ENCODE data around the gene PPTC7.
"Not testable (repeated sequence)": the region's sequence is repeated elsewhere in the genome, so short reads cannot be mapped to it uniquely, and the experiment has no call there.

Gene PPTC7

DNA sequence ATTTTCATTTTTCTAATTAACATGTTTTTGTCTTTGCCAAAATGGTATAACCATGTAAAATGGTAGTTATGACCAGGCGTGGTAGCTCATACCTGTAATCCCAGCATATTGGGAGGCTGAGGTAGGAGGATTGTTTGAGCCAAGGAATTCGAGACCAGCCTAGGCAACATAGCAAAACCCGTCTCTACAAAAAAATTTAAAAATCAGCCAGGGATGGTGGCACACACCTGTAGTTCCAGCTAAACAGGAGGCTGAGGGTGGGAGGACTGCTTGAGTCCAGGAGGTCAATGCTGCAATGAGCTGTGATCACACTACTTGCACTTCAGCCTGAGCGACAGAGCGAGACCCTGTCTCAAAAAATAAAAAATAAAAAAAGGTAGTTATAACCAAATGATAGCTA is 23.1 kb downstream of the PPTC7 start:
- TF ChIP-seq, protein P1, sequence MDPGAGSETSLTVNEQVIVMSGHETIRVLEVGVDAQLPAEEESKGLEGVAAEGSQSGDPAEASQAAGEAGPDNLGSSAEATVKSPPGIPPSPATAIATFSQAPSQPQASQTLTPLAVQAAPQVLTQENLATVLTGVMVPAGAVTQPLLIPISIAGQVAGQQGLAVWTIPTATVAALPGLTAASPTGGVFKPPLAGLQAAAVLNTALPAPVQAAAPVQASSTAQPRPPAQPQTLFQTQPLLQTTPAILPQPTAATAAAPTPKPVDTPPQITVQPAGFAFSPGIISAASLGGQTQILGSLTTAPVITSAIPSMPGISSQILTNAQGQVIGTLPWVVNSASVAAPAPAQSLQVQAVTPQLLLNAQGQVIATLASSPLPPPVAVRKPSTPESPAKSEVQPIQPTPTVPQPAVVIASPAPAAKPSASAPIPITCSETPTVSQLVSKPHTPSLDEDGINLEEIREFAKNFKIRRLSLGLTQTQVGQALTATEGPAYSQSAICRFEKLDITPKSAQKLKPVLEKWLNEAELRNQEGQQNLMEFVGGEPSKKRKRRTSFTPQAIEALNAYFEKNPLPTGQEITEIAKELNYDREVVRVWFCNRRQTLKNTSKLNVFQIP (CRISPR knock-in tag; IDR thresholded peaks at IDR 0.05; ENCODE audit: borderline replicate concordance, low read depth) = no peak
- TF ChIP-seq ESRRG (CRISPR knock-in tag; IDR thresholded peaks at IDR 0.05) = no peak
- TF ChIP-seq, protein P2, sequence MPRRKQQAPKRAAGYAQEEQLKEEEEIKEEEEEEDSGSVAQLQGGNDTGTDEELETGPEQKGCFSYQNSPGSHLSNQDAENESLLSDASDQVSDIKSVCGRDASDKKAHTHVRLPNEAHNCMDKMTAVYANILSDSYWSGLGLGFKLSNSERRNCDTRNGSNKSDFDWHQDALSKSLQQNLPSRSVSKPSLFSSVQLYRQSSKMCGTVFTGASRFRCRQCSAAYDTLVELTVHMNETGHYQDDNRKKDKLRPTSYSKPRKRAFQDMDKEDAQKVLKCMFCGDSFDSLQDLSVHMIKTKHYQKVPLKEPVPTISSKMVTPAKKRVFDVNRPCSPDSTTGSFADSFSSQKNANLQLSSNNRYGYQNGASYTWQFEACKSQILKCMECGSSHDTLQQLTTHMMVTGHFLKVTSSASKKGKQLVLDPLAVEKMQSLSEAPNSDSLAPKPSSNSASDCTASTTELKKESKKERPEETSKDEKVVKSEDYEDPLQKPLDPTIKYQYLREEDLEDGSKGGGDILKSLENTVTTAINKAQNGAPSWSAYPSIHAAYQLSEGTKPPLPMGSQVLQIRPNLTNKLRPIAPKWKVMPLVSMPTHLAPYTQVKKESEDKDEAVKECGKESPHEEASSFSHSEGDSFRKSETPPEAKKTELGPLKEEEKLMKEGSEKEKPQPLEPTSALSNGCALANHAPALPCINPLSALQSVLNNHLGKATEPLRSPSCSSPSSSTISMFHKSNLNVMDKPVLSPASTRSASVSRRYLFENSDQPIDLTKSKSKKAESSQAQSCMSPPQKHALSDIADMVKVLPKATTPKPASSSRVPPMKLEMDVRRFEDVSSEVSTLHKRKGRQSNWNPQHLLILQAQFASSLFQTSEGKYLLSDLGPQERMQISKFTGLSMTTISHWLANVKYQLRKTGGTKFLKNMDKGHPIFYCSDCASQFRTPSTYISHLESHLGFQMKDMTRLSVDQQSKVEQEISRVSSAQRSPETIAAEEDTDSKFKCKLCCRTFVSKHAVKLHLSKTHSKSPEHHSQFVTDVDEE (CRISPR knock-in tag; IDR thresholded peaks at IDR 0.05) = no peak
- no peak for TF ChIP-seq ZFP3 (CRISPR knock-in tag; IDR thresholded peaks at IDR 0.05)
- no peak for TF ChIP-seq ZNF8 (CRISPR knock-in tag; IDR thresholded peaks at IDR 0.05)
- TF ChIP-seq TOX (CRISPR knock-in tag; IDR thresholded peaks at IDR 0.05; ENCODE audit: borderline replicate concordance) = no peak
- TF ChIP-seq OSR1 (CRISPR knock-in tag; IDR thresholded peaks at IDR 0.05) = no peak
- no peak for TF ChIP-seq SNAI2 (CRISPR knock-in tag; IDR thresholded peaks at IDR 0.05)
- no peak for TF ChIP-seq ZC3H10 (CRISPR knock-in tag; IDR thresholded peaks at IDR 0.05)
- no peak for TF ChIP-seq TCF4 (CRISPR knock-in tag; IDR thresholded peaks at IDR 0.05; ENCODE audit: borderline replicate concordance)
- TF ChIP-seq, protein P3, sequence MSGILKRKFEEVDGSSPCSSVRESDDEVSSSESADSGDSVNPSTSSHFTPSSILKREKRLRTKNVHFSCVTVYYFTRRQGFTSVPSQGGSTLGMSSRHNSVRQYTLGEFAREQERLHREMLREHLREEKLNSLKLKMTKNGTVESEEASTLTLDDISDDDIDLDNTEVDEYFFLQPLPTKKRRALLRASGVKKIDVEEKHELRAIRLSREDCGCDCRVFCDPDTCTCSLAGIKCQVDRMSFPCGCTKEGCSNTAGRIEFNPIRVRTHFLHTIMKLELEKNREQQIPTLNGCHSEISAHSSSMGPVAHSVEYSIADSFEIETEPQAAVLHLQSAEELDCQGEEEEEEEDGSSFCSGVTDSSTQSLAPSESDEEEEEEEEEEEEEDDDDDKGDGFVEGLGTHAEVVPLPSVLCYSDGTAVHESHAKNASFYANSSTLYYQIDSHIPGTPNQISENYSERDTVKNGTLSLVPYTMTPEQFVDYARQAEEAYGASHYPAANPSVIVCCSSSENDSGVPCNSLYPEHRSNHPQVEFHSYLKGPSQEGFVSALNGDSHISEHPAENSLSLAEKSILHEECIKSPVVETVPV (CRISPR knock-in tag; IDR thresholded peaks at IDR 0.05) = no peak
- TF ChIP-seq, protein P4, sequence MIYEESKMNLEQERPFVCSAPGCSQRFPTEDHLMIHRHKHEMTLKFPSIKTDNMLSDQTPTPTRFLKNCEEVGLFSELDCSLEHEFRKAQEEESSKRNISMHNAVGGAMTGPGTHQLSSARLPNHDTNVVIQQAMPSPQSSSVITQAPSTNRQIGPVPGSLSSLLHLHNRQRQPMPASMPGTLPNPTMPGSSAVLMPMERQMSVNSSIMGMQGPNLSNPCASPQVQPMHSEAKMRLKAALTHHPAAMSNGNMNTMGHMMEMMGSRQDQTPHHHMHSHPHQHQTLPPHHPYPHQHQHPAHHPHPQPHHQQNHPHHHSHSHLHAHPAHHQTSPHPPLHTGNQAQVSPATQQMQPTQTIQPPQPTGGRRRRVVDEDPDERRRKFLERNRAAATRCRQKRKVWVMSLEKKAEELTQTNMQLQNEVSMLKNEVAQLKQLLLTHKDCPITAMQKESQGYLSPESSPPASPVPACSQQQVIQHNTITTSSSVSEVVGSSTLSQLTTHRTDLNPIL (CRISPR knock-in tag; IDR thresholded peaks at IDR 0.05; ENCODE audit: low read depth) = no peak
- TF ChIP-seq, protein P5, sequence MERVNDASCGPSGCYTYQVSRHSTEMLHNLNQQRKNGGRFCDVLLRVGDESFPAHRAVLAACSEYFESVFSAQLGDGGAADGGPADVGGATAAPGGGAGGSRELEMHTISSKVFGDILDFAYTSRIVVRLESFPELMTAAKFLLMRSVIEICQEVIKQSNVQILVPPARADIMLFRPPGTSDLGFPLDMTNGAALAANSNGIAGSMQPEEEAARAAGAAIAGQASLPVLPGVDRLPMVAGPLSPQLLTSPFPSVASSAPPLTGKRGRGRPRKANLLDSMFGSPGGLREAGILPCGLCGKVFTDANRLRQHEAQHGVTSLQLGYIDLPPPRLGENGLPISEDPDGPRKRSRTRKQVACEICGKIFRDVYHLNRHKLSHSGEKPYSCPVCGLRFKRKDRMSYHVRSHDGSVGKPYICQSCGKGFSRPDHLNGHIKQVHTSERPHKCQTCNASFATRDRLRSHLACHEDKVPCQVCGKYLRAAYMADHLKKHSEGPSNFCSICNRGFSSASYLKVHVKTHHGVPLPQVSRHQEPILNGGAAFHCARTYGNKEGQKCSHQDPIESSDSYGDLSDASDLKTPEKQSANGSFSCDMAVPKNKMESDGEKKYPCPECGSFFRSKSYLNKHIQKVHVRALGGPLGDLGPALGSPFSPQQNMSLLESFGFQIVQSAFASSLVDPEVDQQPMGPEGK (CRISPR knock-in tag; IDR thresholded peaks at IDR 0.05; ENCODE audit: borderline replicate concordance) = no peak
- no peak for TF ChIP-seq ISL1 (CRISPR knock-in tag; IDR thresholded peaks at IDR 0.05)
- TF ChIP-seq BACH2 (CRISPR knock-in tag; IDR thresholded peaks at IDR 0.05; ENCODE audit: borderline replicate concordance) = no peak
- TF ChIP-seq PPARA (CRISPR knock-in tag; IDR thresholded peaks at IDR 0.05; ENCODE audit: borderline replicate concordance) = no peak
- TF ChIP-seq GLIS3 (CRISPR knock-in tag; IDR thresholded peaks at IDR 0.05) = no peak
- TF ChIP-seq CSDC2 (CRISPR knock-in tag; IDR thresholded peaks at IDR 0.05) = no peak
- TF ChIP-seq ZFP30 (CRISPR knock-in tag; IDR thresholded peaks at IDR 0.05) = no peak
- no peak for ATAC-seq

DNA sequence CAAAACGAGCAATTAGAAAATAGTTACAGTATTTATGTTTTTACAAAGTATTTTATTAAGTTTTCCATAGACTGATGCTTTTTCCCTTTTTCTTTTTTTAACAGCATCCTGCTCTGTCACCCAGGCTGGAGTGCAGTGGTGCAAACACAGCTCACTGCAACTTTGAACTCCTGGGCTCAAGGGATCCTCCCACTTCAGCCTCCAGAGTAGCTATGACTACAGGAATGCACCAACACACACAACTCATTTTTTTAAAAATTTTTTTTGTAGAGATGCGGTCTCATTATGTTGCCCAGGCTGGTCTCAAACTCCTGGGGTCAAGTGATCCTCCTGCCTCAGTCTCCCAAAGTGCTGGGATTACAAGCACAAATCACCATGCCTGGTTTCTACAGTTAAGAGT is 24.2 kb downstream of the PPTC7 start:
- not testable (repeated sequence) for ATAC-seq

DNA sequence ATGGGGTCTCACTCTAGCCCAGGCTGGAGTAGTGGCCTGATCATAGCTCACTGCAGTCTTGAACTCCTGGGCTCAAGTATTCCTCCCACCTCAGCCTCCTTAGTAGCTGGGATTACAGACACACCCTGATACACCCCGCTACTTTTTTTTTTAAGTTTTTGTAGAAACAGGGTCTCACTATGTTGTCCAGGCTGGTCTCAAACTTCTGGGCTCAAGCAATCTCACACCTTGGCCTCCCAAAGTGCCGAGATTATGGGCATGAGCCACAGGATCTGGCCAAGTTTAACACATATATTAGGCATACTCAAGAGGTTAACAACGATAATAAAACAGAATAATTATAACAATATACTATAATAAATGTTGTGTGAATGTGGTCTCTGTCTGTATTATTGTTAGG is 25.8 kb downstream of the PPTC7 start:
- no peak for TF ChIP-seq BACH2 (CRISPR knock-in tag; IDR thresholded peaks at IDR 0.05; ENCODE audit: borderline replicate concordance)
- TF ChIP-seq ZNF565 (CRISPR knock-in tag; conservative IDR thresholded peaks at IDR 0.05; ENCODE audit: low read depth) = no peak
- TF ChIP-seq ZC3H10 (CRISPR knock-in tag; IDR thresholded peaks at IDR 0.05) = no peak
- no peak for TF ChIP-seq TCF4 (CRISPR knock-in tag; IDR thresholded peaks at IDR 0.05; ENCODE audit: borderline replicate concordance)
- TF ChIP-seq, protein P5 (CRISPR knock-in tag; IDR thresholded peaks at IDR 0.05; ENCODE audit: borderline replicate concordance) = no peak
- TF ChIP-seq, protein P2 (CRISPR knock-in tag; IDR thresholded peaks at IDR 0.05) = no peak
- no peak for TF ChIP-seq PPARA (CRISPR knock-in tag; IDR thresholded peaks at IDR 0.05; ENCODE audit: borderline replicate concordance)
- TF ChIP-seq OSR1 (CRISPR knock-in tag; IDR thresholded peaks at IDR 0.05) = no peak
- TF ChIP-seq ISL1 (CRISPR knock-in tag; IDR thresholded peaks at IDR 0.05) = no peak
- TF ChIP-seq, protein P1 (CRISPR knock-in tag; IDR thresholded peaks at IDR 0.05; ENCODE audit: borderline replicate concordance, low read depth) = no peak
- TF ChIP-seq ZFP3 (CRISPR knock-in tag; IDR thresholded peaks at IDR 0.05) = no peak
- TF ChIP-seq CSDC2 (CRISPR knock-in tag; IDR thresholded peaks at IDR 0.05) = no peak
- no peak for TF ChIP-seq ZFP30 (CRISPR knock-in tag; IDR thresholded peaks at IDR 0.05)

More for the DNA sequence above, 25.8 kb downstream of the PPTC7 start:
- no peak for ATAC-seq

Data from SK-N-SH treated with all-trans-retinoic acid at 6 μM for 48 hours (cell line).